GM23338 (cell line): ENCODE results near the gene NFYA. TPM values are rescaled to one million over a fixed set of nuclear protein-coding genes. Genes with fewer than 3 reads are reported as not detected.

ENCODE experiments used
- ATAC-seq: fragments of 200-7000 bp; cut with Tn5 transposase; 3 replicates; pipeline ENCODE4 v1.9.1; 2020
- DNase-seq: peaks from one replicate; pipeline ENCODE4 v3.0.0-alpha.2; 2015; ENCODE audit warnings: low spot score
- H2AFZ ChIP-seq: fragments of 200-600 bp; sonication (generic); 2 replicates; pipeline ENCODE4 v1.8.0; 2016; ENCODE audit warnings: antibody characterized with exemption, mild to moderate bottlenecking, moderate library complexity
- H3F3A ChIP-seq: fragments of 200-600 bp; sonication (generic); replicated peaks from 2 replicates; pipeline ENCODE4 v1.8.0; 2017; ENCODE audit warnings: antibody characterized with exemption, mixed run types, low read depth
- H3K27ac ChIP-seq: fragments of 200-600 bp; sonication (generic); 2 replicates; pipeline ENCODE4 v1.6.1; 2016; ENCODE audit warnings: low read depth
- H3K27me3 ChIP-seq: fragments of 200-600 bp; sonication (generic); 2 replicates; pipeline ENCODE4 v1.8.0; 2016; ENCODE audit warnings: mild to moderate bottlenecking, mixed run types, moderate library complexity; ENCODE audit not compliant: insufficient read depth
- H3K36me3 ChIP-seq: fragments of 200-600 bp; sonication (generic); 2 replicates; pipeline ENCODE4 v1.8.0; 2016; ENCODE audit warnings: mild to moderate bottlenecking; ENCODE audit not compliant: insufficient read depth
- H3K4me1 ChIP-seq: fragments of 200-600 bp; sonication (generic); 2 replicates; pipeline ENCODE4 v1.8.0; 2016; ENCODE audit warnings: mild to moderate bottlenecking, moderate library complexity; ENCODE audit not compliant: insufficient read depth
- H3K4me2 ChIP-seq: fragments of 200-600 bp; sonication (generic); 2 replicates; pipeline ENCODE4 v1.7.1; 2017; ENCODE audit warnings: mixed run types
- H3K4me3 ChIP-seq: fragments of 200-600 bp; sonication (generic); 2 replicates; pipeline ENCODE4 v1.6.1; 2016; ENCODE audit warnings: mixed run types
- H3K79me2 ChIP-seq: fragments of 200-600 bp; sonication (generic); replicated peaks from 2 replicates; pipeline ENCODE4 v1.8.0; 2017; ENCODE audit warnings: mild to moderate bottlenecking; ENCODE audit not compliant: insufficient read depth
- H3K9me2 ChIP-seq: fragments of 200-600 bp; sonication (generic); 2 replicates; pipeline ENCODE4 v1.8.0; 2017; ENCODE audit not compliant: insufficient read depth
- H4K20me1 ChIP-seq: fragments of 200-600 bp; sonication (generic); replicated peaks from 2 replicates; pipeline ENCODE4 v1.8.0; 2017; ENCODE audit warnings: mild to moderate bottlenecking; ENCODE audit not compliant: insufficient read depth
- H3K27ac Mint-ChIP-seq: 2 replicates; pipeline ENCODE4 v1.8.0; 2020; ENCODE audit warnings: inconsistent platforms, mild to moderate bottlenecking, moderate library complexity, mixed read lengths
- H3K27me3 Mint-ChIP-seq: 3 replicates; pipeline ENCODE4 v1.8.0; 2022; ENCODE audit warnings: low read depth, mild to moderate bottlenecking, moderate library complexity, mixed read lengths, inconsistent platforms; ENCODE audit not compliant: insufficient read depth, poor library complexity
- H3K36me3 Mint-ChIP-seq: 3 replicates; pipeline ENCODE4 v1.8.0; 2021; ENCODE audit warnings: low read depth, mild to moderate bottlenecking, inconsistent platforms, moderate library complexity, mixed read lengths
- H3K4me1 Mint-ChIP-seq: 3 replicates; pipeline ENCODE4 v1.8.0; 2020; ENCODE audit warnings: mild to moderate bottlenecking, inconsistent platforms, mixed read lengths
- H3K4me3 Mint-ChIP-seq: 3 replicates; pipeline ENCODE4 v1.8.0; 2021; ENCODE audit warnings: moderate library complexity, mild to moderate bottlenecking, inconsistent platforms, mixed read lengths
- H3K9me3 Mint-ChIP-seq: 3 replicates; pipeline ENCODE4 v1.8.0; 2020; ENCODE audit warnings: moderate library complexity, mild to moderate bottlenecking, inconsistent platforms, mixed read lengths
- CREB1 ChIP-seq: fragments of 250-450 bp; sonication (Bioruptor Pico); IDR thresholded peaks from 2 replicates; pipeline ENCODE4 v1.5.0; 2020; ENCODE audit warnings: low read depth, mild to moderate bottlenecking, moderate library complexity
- EZH2 ChIP-seq: fragments of 200-600 bp; sonication (generic); IDR thresholded peaks from one replicate; pipeline ENCODE4 v1.8.0; 2017; ENCODE audit warnings: antibody characterized with exemption, mild to moderate bottlenecking, low read depth; ENCODE audit not compliant: unreplicated experiment
- EZH2phosphoT487 ChIP-seq: fragments of 200-600 bp; sonication (generic); IDR thresholded peaks from one replicate; pipeline ENCODE4 v1.8.1; 2018; ENCODE audit warnings: antibody characterized with exemption; ENCODE audit not compliant: unreplicated experiment
- JUNB ChIP-seq: IDR thresholded peaks from one replicate; pipeline ENCODE4 v1.6.1; 2016; ENCODE audit warnings: antibody characterized with exemption; ENCODE audit not compliant: unreplicated experiment
- NANOG ChIP-seq: IDR thresholded peaks from 2 replicates; pipeline ENCODE4 v1.6.1; 2016; ENCODE audit warnings: antibody characterized with exemption, borderline replicate concordance
- POLR2AphosphoS5 ChIP-seq: IDR thresholded peaks from 2 replicates; pipeline ENCODE4 v1.6.1; 2016; ENCODE audit warnings: antibody characterized with exemption, low read depth
- STAT1 ChIP-seq: IDR thresholded peaks from one replicate; pipeline ENCODE4 v1.6.1; 2016; ENCODE audit warnings: antibody characterized with exemption; ENCODE audit not compliant: unreplicated experiment
- ZNF114 ChIP-seq: fragments of 250-450 bp; sonication (Bioruptor Pico); IDR thresholded peaks from 2 replicates; pipeline ENCODE4 v1.5.0; 2020; ENCODE audit warnings: mild to moderate bottlenecking, moderate library complexity
- ZNF331 ChIP-seq: fragments of 250-450 bp; sonication (Bioruptor Pico); IDR thresholded peaks from 2 replicates; pipeline ENCODE4 v1.5.0; 2020; ENCODE audit warnings: low read depth, mild to moderate bottlenecking, moderate library complexity
- polyA plus RNA-seq: library from polyadenylated mRNA; unstranded; fragments of >200 nt; fragmentation: Nextera tagmentation; extraction: Ambion mirVana; gene quantifications from 2 replicates; pipeline ENCODE4 v1.2.1, GENCODE V29; 2016
- total RNA-seq: library from RNA; depleted of rRNA; stranded (reverse); fragments of >200 nt; shearing (Covaris generic); gene quantifications from 2 replicates; pipeline ENCODE4 v1.2.3, GENCODE V29; 2014
- TF ChIP-seq, protein P1 (sequence below): IDR thresholded peaks from 2 replicates; pipeline ENCODE4 v1.6.1; 2016; ENCODE audit warnings: antibody characterized with exemption
- TF ChIP-seq, protein P2 (sequence below), 2 experiments: fragments of 200-600 bp in 1 of 2; sonication (generic) in 1 of 2; conservative IDR thresholded peaks; 2 replicates each; pipeline versions ENCODE4 v1.5.1 to v1.6.1; 2016 to 2017; ENCODE audit warnings: antibody characterized with exemption in 2 of 2, low read depth in 2 of 2, mild to moderate bottlenecking in 2 of 2, moderate library complexity in 1 of 2
- TF ChIP-seq, protein P3 (sequence below): fragments of 250-450 bp; sonication (Bioruptor Pico); IDR thresholded peaks from 2 replicates; pipeline ENCODE4 v1.5.0; 2020; ENCODE audit warnings: mild to moderate bottlenecking, moderate library complexity
- TF ChIP-seq, protein P4 (sequence below): IDR thresholded peaks from one replicate; pipeline ENCODE4 v1.6.1; 2018; ENCODE audit warnings: antibody characterized with exemption; ENCODE audit not compliant: unreplicated experiment

The NFYA gene
- total and polyA plus RNA-seq, 2 experiments from 2014 or later, result 10.8 to 39.1 TPM

DNA sequence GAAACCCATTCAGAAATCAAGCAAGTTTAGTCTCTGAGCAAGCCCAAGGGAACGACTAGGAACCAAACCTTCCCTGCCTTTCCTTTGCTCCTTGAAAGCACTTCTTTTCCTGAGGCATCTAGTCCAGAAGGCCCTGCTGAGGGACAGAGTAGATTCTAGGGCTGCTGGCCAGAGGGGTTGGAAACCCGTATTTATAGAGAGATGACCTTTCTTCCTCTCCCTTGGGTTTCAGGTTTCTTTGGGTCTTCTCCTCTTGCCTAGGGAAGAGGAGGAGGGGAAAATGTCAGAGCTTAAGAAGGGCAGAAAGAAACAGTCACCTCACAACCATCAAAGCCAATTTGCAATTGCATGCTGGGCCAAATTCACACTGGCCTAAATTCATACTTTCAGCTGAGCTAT, 14.0 kb upstream of the NFYA start:
- H2AFZ ChIP-seq, result no peak overlapping the region
- no peak for TF ChIP-seq ZNF114 (CRISPR knock-in tag)
- no peak for TF ChIP-seq NANOG
- TF ChIP-seq, protein P1, sequence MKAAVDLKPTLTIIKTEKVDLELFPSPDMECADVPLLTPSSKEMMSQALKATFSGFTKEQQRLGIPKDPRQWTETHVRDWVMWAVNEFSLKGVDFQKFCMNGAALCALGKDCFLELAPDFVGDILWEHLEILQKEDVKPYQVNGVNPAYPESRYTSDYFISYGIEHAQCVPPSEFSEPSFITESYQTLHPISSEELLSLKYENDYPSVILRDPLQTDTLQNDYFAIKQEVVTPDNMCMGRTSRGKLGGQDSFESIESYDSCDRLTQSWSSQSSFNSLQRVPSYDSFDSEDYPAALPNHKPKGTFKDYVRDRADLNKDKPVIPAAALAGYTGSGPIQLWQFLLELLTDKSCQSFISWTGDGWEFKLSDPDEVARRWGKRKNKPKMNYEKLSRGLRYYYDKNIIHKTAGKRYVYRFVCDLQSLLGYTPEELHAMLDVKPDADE, result no peak
- TF ChIP-seq, protein P2, sequence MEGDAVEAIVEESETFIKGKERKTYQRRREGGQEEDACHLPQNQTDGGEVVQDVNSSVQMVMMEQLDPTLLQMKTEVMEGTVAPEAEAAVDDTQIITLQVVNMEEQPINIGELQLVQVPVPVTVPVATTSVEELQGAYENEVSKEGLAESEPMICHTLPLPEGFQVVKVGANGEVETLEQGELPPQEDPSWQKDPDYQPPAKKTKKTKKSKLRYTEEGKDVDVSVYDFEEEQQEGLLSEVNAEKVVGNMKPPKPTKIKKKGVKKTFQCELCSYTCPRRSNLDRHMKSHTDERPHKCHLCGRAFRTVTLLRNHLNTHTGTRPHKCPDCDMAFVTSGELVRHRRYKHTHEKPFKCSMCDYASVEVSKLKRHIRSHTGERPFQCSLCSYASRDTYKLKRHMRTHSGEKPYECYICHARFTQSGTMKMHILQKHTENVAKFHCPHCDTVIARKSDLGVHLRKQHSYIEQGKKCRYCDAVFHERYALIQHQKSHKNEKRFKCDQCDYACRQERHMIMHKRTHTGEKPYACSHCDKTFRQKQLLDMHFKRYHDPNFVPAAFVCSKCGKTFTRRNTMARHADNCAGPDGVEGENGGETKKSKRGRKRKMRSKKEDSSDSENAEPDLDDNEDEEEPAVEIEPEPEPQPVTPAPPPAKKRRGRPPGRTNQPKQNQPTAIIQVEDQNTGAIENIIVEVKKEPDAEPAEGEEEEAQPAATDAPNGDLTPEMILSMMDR (conservative IDR thresholded peaks at IDR 0.05; ENCODE audit: low read depth in 2 of 2), result no peak
- no peak for TF ChIP-seq POLR2AphosphoS5
- TF ChIP-seq, protein P3, sequence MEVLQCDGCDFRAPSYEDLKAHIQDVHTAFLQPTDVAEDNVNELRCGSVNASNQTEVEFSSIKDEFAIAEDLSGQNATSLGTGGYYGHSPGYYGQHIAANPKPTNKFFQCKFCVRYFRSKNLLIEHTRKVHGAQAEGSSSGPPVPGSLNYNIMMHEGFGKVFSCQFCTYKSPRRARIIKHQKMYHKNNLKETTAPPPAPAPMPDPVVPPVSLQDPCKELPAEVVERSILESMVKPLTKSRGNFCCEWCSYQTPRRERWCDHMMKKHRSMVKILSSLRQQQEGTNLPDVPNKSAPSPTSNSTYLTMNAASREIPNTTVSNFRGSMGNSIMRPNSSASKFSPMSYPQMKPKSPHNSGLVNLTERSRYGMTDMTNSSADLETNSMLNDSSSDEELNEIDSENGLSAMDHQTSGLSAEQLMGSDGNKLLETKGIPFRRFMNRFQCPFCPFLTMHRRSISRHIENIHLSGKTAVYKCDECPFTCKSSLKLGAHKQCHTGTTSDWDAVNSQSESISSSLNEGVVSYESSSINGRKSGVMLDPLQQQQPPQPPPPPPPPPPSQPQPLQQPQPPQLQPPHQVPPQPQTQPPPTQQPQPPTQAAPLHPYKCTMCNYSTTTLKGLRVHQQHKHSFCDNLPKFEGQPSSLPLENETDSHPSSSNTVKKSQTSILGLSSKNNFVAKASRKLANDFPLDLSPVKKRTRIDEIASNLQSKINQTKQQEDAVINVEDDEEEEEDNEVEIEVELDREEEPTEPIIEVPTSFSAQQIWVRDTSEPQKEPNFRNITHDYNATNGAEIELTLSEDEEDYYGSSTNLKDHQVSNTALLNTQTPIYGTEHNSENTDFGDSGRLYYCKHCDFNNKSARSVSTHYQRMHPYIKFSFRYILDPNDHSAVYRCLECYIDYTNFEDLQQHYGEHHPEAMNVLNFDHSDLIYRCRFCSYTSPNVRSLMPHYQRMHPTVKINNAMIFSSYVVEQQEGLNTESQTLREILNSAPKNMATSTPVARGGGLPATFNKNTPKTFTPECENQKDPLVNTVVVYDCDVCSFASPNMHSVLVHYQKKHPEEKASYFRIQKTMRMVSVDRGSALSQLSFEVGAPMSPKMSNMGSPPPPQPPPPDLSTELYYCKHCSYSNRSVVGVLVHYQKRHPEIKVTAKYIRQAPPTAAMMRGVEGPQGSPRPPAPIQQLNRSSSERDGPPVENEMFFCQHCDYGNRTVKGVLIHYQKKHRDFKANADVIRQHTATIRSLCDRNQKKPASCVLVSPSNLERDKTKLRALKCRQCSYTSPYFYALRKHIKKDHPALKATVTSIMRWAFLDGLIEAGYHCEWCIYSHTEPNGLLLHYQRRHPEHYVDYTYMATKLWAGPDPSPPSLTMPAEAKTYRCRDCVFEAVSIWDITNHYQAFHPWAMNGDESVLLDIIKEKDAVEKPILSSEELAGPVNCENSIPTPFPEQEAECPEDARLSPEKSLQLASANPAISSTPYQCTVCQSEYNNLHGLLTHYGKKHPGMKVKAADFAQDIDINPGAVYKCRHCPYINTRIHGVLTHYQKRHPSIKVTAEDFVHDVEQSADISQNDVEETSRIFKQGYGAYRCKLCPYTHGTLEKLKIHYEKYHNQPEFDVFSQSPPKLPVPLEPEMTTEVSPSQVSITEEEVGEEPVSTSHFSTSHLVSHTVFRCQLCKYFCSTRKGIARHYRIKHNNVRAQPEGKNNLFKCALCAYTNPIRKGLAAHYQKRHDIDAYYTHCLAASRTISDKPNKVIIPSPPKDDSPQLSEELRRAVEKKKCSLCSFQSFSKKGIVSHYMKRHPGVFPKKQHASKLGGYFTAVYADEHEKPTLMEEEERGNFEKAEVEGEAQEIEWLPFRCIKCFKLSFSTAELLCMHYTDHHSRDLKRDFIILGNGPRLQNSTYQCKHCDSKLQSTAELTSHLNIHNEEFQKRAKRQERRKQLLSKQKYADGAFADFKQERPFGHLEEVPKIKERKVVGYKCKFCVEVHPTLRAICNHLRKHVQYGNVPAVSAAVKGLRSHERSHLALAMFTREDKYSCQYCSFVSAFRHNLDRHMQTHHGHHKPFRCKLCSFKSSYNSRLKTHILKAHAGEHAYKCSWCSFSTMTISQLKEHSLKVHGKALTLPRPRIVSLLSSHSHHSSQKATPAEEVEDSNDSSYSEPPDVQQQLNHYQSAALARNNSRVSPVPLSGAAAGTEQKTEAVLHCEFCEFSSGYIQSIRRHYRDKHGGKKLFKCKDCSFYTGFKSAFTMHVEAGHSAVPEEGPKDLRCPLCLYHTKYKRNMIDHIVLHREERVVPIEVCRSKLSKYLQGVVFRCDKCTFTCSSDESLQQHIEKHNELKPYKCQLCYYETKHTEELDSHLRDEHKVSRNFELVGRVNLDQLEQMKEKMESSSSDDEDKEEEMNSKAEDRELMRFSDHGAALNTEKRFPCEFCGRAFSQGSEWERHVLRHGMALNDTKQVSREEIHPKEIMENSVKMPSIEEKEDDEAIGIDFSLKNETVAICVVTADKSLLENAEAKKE (CRISPR knock-in tag), result no peak
- no peak for TF ChIP-seq EZH2phosphoT487
- no peak for TF ChIP-seq CREB1
- TF ChIP-seq JUNB, result no peak
- TF ChIP-seq ZNF331 (CRISPR knock-in tag), result no peak
- no peak for TF ChIP-seq STAT1
- no peak for TF ChIP-seq EZH2
- TF ChIP-seq, protein P4, sequence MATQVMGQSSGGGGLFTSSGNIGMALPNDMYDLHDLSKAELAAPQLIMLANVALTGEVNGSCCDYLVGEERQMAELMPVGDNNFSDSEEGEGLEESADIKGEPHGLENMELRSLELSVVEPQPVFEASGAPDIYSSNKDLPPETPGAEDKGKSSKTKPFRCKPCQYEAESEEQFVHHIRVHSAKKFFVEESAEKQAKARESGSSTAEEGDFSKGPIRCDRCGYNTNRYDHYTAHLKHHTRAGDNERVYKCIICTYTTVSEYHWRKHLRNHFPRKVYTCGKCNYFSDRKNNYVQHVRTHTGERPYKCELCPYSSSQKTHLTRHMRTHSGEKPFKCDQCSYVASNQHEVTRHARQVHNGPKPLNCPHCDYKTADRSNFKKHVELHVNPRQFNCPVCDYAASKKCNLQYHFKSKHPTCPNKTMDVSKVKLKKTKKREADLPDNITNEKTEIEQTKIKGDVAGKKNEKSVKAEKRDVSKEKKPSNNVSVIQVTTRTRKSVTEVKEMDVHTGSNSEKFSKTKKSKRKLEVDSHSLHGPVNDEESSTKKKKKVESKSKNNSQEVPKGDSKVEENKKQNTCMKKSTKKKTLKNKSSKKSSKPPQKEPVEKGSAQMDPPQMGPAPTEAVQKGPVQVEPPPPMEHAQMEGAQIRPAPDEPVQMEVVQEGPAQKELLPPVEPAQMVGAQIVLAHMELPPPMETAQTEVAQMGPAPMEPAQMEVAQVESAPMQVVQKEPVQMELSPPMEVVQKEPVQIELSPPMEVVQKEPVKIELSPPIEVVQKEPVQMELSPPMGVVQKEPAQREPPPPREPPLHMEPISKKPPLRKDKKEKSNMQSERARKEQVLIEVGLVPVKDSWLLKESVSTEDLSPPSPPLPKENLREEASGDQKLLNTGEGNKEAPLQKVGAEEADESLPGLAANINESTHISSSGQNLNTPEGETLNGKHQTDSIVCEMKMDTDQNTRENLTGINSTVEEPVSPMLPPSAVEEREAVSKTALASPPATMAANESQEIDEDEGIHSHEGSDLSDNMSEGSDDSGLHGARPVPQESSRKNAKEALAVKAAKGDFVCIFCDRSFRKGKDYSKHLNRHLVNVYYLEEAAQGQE, result no peak
- no peak for ATAC-seq
- no peaks in the 10 kb centered on the region; the same call in 1 of the 2 replicates for H3K9me2 ChIP-seq
- no peaks in the 10 kb centered on the region for H4K20me1 ChIP-seq
- no peak for DNase-seq
- no peaks in the 10 kb centered on the region for H3K4me1 ChIP-seq
- H3K27ac ChIP-seq, result no peak overlapping the region
- H3K4me2 ChIP-seq, result no peak overlapping the region
- Mint-ChIP-seq H3K4me3 (no peak overlapping the region), H3K9me3 (no peaks in the 10 kb centered on the region), H3K4me1 (peaks cover 12% of the 10 kb centered on the region), H3K36me3 (0 out of 3 replicates have a peak, but pooled peaks cover 2% of the 10 kb centered on the region), H3K27ac (no peak overlapping the region), H3K27me3 (peaks cover 2% of the 10 kb centered on the region)
- H3F3A ChIP-seq, result no peaks in the 10 kb centered on the region
- no peak overlapping the region for H3K4me3 ChIP-seq
- no peaks in the 10 kb centered on the region for H3K36me3 ChIP-seq
- no peaks in the 10 kb centered on the region for H3K79me2 ChIP-seq
- no peaks in the 10 kb centered on the region for H3K27me3 ChIP-seq
